ENCODE results near the gene ARHGEF16.

ARHGEF16 gene

DNA sequence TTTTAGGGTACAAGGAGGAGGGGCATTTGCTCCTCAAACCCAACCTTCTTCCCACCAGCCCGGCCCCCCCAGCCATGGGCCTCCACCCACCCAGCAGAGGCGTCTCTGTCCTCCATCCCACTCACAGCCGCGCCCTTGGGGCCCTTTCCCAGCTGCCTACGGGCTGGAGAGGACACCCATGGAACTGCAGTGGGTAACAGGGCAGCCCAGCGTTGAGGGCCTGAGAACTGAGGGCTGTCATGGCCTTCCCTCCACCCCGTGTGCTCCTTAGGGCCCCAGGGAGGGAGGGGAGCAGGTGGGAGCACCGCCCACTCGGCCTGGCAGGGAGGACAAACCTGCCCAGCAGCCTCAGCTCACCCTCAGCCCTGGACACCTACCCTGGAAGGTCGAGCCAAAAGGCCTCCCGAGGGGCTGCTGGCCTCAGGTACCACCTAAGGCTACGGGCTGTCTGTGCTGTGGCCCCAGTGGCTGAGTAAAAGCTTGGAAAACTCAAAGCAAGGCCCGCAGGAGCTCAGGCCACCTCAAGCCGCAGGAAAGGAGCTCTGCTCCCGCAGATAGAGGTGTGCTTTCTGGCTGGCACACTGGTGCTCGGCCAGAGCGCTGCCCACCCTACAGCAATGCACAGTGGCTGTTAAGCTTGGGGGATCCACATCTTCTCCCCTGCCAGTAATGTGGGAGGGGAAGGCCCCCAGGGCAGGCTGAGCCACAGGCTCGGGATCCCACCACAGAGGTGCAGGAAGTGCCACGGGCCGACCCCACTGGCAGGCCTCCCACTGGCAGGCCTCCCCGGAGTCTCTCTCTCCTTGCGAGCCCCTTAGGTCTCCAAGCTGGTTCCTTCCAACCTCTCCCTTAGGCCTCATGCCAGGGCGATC lies 2.2 kb upstream of the ARHGEF16 start:
- TF ChIP-seq POLR2A (IDR thresholded peaks at IDR 0.05; ENCODE audit: low read length) = no peak
- TF ChIP-seq GATA1 (IDR thresholded peaks at IDR 0.05; ENCODE audit: low read depth, low read length) = no peak
- no peak for DNase-seq

GRCh38 chr1:3452866-3453175 lies 1.6 kb upstream of the ARHGEF16 start:
- no peak for DNase-seq
- TF ChIP-seq POLR2A (IDR thresholded peaks at IDR 0.05; ENCODE audit: low read length) (no peak), GATA1 (IDR thresholded peaks at IDR 0.05; ENCODE audit: low read depth, low read length) (no peak)

DNA sequence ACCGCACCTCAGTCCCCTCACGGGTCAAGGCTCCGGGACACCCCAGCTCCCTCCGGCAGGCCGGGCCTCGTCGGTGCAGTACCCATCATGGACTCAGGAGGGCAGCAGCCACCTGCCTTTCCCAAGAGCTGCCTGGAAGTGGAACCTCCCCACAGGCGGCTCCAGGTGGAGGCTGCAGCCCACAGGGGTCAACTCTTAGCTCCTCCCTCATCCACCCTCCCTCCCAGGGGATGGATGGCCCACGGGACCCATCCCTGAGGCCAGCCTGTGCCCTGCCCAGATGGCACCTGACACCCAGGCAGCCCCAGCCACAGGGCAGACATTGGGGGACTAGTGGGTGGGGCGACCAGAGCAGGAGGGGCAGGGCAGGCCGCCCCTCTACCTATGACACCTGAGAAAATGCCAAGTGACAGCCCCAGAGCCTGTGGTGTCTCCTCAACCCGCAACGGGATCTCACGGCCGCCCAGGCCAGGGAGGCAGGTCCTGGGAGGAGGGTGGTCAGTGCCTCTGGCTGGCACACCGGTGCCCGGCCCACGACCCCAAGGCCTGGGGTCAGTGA lies 1.2 kb upstream of the ARHGEF16 start:
- peak; percentile 50 to 72 for DNase-seq
- TF ChIP-seq GATA1 (IDR thresholded peaks at IDR 0.05; ENCODE audit: low read depth, low read length) (no peak), POLR2A (IDR thresholded peaks at IDR 0.05; ENCODE audit: low read length) (no peak)

DNA sequence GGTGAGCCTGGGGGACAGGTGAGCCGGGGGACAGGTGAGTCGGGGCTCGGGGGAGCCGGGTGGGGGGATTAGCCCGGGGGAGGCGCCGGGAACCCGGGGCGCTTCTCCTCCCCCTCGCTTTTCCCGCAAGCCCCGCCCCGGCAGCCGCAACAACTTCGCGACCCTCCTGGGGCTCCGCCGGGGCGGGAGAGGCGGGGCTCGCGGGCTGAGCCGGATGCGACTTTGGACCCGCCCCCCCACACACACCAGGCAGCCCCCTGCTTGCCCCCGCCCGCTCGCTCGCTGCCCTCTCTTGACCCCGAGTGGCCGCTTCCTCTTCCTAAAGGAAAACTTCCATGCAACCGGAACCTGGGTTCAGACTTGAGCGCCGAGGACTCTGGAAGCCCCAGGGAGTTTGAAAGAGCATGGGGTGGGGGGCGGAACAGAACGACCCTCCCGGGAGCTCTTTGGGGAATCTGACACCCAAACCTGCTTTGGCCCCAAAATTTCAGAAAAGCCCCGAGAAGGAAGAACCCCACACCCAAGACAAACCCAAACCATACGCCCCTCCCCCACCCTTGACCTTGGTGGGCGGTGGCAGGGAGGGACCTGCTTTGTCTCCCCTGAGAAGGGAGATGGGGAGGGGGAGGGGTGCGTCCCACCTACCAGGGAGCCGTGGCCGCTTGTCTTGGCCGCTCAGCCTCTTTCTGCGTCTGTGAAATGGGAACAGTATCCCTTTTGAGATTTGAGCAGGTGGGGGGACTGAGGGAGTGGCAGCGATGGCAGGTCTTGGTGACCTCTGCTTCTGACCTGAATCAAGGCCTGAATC lies 550 bp downstream of the ARHGEF16 start:
- DNase-seq = no peak
- TF ChIP-seq GATA1 (IDR thresholded peaks at IDR 0.05; ENCODE audit: low read depth, low read length) = no peak
- TF ChIP-seq POLR2A (IDR thresholded peaks at IDR 0.05; ENCODE audit: low read length) = no peak

GRCh38 chr1:3455670-3456448 lies 1.4 kb downstream of the ARHGEF16 start:
- DNase-seq = no peak
- no peak for TF ChIP-seq POLR2A (IDR thresholded peaks at IDR 0.05; ENCODE audit: low read length)
- TF ChIP-seq GATA1 (IDR thresholded peaks at IDR 0.05; ENCODE audit: low read depth, low read length) = no peak

DNA sequence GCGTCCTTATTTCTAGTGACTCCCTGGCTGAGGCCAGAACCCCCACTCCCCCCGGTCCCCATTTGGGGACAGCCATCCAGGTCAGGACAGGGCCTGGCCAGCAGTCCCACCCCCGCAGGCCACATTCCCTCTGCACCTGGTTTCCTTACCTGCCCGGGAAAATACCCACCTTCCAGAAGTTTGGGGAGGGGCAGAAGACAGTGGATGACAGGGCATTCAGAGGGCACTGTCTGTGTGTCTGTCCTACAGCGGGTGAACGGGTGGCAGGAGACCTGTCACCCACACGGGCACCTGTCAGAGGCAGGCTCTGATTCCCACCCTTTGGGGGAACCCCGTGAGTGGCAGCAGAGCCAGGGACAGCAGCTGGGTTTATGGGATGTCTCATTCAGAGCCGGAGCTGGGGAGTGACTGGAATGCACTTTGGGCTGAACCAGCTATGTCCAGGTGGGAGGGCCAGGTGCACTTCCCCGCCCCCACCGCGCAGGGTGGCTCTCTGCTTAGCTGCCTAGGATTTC lies 2.0 kb downstream of the ARHGEF16 start:
- no peak for DNase-seq
- TF ChIP-seq POLR2A (IDR thresholded peaks at IDR 0.05; ENCODE audit: low read length) = no peak
- TF ChIP-seq GATA1 (IDR thresholded peaks at IDR 0.05; ENCODE audit: low read depth, low read length) = no peak

GRCh38 chr1:3456964-3457909 lies 2.8 kb downstream of the ARHGEF16 start:
- TF ChIP-seq POLR2A (IDR thresholded peaks at IDR 0.05; ENCODE audit: low read length) (no peak), GATA1 (IDR thresholded peaks at IDR 0.05; ENCODE audit: low read depth, low read length) (no peak)
- no peak for DNase-seq

DNA sequence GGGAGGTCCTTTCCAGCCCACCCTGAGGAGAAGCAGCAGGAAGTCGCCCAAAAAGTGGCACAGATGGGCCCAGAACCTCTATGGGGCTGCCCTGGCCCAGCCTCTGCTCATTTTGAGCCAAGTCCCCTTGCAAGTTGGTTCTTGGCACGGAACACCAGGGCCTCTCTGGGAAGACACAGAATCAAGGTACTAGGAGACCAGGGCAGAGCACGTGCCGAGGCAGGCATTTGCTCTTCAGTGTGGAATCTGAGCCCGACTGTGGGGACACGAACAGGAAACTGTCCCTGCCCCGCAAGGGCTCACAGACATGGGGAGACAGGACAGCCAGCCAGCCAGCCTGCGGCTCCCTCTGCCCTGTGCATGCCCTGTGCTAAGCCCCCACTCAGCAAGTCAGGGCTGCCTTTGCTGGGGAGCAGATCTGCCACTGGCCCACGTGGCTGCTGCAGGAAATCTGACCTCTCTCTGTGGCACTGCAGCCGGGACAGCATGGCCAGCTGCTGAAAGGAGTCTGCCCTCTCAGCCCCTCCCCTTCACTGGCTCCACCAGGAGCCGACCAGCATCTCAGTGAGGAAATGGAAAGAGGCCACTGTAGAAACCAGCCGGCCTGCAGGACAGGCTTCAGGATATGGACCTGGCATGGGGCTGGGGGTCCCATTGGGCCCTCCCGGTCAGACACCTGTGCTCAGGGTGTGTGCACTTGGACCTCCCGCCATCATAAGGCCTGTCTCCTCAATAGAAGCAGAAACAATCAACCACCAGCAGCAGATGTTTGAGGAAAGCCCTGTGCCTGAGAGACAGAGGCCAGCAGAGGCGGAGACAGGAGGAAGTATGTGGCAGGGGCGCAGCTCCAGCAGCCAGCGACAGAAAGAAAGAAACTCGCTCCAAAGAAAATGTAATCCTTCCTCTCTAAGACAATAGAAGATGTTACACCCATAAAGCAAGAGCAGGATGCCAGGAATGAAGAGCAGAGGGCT lies 3.7 kb downstream of the ARHGEF16 start:
- no peak for DNase-seq
- TF ChIP-seq GATA1 (IDR thresholded peaks at IDR 0.05; ENCODE audit: low read depth, low read length) = no peak
- no peak for TF ChIP-seq POLR2A (IDR thresholded peaks at IDR 0.05; ENCODE audit: low read length)

- no peak for DNase-seq
- TF ChIP-seq POLR2A (IDR thresholded peaks at IDR 0.05; ENCODE audit: low read length) (no peak), GATA1 (IDR thresholded peaks at IDR 0.05; ENCODE audit: low read depth, low read length) (no peak)
Measured at GRCh38 chr1:3459051-3459908, 4.8 kb downstream of the ARHGEF16 start.

- DNase-seq = no peak
- no peak for TF ChIP-seq POLR2A (IDR thresholded peaks at IDR 0.05; ENCODE audit: low read length)
- no peak for TF ChIP-seq GATA1 (IDR thresholded peaks at IDR 0.05; ENCODE audit: low read depth, low read length)
Measured at GRCh38 chr1:3459940-3460671, 5.6 kb downstream of the ARHGEF16 start.
